Smooth muscle cell of the umbilical artery (primary cell): ENCODE results near the gene CLDN15. TPM values are rescaled to one million over a fixed set of nuclear protein-coding genes. Genes with fewer than 3 reads are reported as not detected.

ENCODE experiments used
- total RNA-seq: library from RNA; depleted of rRNA; stranded (reverse); fragments of >200 nt; gene quantifications from 2 replicates; pipeline ENCODE4 v1.2.3, GENCODE V29; 2014

CLDN15 gene
- 2.1 and 2.9 TPM in 2 replicates for total RNA-seq

GRCh38 chr7:101237206-101238067 lies at the start of gene CLDN15:
CLDN15 (minus strand) TSS chr7:101237802; CDS start chr7:101237581, 221 bp downstream.

GRCh38 chr7:101244375-101245146 lies 7.0 kb upstream of the CLDN15 start, which contains the start of gene FIS1:
FIS1 (minus strand) TSS chr7:101245081; CDS start chr7:101245004, 77 bp downstream.

GRCh38 chr7:101217388-101218235 lies 20.0 kb downstream of the CLDN15 start, which contains the start of the genes PLOD3 and ZNHIT1:
PLOD3 (minus strand) TSS chr7:101217581; CDS start chr7:101217274, 307 bp downstream.
ZNHIT1 (plus strand) TSS chr7:101218165; CDS start chr7:101218196, 31 bp downstream.

GRCh38 chr7:101200862-101201599 lies 36.6 kb downstream of the CLDN15 start, which contains the start of gene MOGAT3:
MOGAT3 (minus strand) TSS chr7:101201036; CDS start chr7:101200854, 182 bp downstream.

Other genes with a start within 250 kb of the CLDN15 start
- gene MUC17, start 217.7 kb downstream of the CLDN15 start, total RNA-seq, result not detected in 2 replicates
- gene TRIM56, start 152.3 kb downstream of the CLDN15 start, total RNA-seq, result 14.3 and 36.2 TPM in 2 replicates
- 2,093 and 7,246 TPM in 2 replicates for gene SERPINE1, start 110.7 kb downstream of the CLDN15 start, total RNA-seq
- 162 and 177 TPM in 2 replicates for gene AP1S1, start 83.3 kb downstream of the CLDN15 start, total RNA-seq
- gene VGF, start 72.2 kb downstream of the CLDN15 start, total RNA-seq, result 3.0 and 20.7 TPM in 2 replicates
- gene NAT16, start 57.5 kb downstream of the CLDN15 start, total RNA-seq, result not detected in 2 replicates
- not detected in 2 replicates for gene MOGAT3, start 36.8 kb downstream of the CLDN15 start, total RNA-seq
- gene PLOD3, start 20.2 kb downstream of the CLDN15 start, total RNA-seq, result 156 and 234 TPM in 2 replicates
- gene ZNHIT1, start 19.6 kb downstream of the CLDN15 start, total RNA-seq, result 48.0 and 99.5 TPM in 2 replicates
- 128 and 264 TPM in 2 replicates for gene FIS1, start 7.3 kb upstream of the CLDN15 start, total RNA-seq
- 18.9 and 23.8 TPM in 2 replicates for gene IFT22, start 84.0 kb upstream of the CLDN15 start, total RNA-seq
- gene COL26A1, start 125.1 kb upstream of the CLDN15 start, total RNA-seq, result not detected in 2 replicates